Jurkat, Clone E6-1 (cell line): ENCODE measurements around the gene UBE2H.
"Not testable (repeated sequence)": the region's sequence is repeated elsewhere in the genome, so short reads cannot be mapped to it uniquely, and the experiment has no call there.

Experiments used
- DNase-seq: peaks from one replicate; pipeline ENCODE4 v3.0.0-alpha.2; 2011; ENCODE audit warnings: low read depth, low spot score
- H3K4me3 ChIP-seq: 2 replicates; pipeline ENCODE4 v1.5.1; 2011; ENCODE audit warnings: mild to moderate bottlenecking, low read length, control low read depth, moderate library complexity

UBE2H gene

DNA sequence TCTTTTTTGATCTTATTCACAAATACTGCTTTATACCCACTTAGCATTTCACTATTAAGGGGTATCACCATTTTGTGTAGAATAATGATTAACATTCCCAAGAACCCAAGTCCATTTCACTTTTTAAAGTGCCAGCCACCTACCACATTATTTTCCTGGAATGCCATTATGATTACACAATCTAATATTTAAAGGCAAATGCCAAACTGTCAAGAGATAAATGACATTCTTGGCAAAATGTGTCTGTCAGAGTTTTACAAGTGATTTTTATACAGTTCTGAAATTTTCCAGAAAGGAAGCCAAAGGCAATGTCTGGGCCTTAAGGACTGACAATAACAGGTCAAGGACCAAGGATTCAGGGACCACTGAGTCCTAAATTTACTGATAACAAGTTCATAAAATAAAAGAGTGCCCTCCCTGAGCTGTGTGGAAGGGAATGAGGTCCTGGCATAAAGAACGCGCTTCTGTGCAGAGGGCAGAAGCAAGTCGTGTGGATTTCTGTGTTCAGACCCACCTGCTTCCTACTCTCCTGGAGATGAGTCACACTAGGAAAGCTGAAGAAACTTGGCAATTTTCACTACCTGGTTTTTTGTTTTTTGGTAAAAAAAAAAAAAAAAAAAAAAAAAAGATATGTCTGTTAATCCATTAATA lies 66.5 kb downstream of the UBE2H start:
- DNase-seq: no peak

DNA sequence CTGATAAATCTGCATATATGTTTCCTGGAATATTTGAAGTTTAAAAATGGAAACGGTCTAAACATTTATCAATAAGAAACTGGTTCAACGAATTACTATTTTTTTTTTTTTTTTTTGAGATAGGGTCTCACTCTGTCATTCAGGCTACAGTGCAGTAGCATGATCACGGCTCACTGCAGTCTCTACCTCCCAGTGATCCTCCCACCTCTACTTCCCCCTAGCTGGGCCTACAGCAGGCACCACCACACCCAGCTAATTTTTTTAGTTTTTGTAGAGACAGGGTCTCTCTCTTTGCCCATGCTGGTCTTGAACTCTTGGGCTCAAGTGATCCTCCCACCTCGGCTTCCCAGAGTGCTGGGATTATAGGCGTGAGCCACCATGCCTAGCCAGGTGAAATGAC lies 68.3 kb downstream of the UBE2H start:
- DNase-seq: no peak
- no peak overlapping the region for H3K4me3 ChIP-seq

More for the DNA sequence above, 66.5 kb downstream of the UBE2H start:
- H3K4me3 ChIP-seq: no peak overlapping the region

DNA sequence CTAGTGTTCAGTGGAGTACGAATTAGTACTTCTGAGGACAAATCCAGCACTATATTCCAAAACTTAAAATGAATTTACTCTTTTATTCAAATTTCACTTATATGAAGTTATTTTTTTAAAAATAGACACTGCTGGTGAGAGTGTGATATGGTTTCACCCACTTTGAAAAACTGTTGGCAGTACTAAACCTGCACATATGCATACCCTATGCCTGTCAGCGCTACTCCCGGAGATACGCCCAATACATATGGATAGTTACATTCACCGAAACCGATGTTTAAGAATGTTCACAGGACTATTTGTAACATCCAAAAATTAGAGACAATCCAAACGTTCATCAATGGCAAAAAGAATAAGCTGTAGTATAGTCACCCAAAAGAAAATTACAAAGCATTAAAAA lies 69.6 kb downstream of the UBE2H start:
- DNase-seq: no peak
- H3K4me3 ChIP-seq: no peak overlapping the region

DNA sequence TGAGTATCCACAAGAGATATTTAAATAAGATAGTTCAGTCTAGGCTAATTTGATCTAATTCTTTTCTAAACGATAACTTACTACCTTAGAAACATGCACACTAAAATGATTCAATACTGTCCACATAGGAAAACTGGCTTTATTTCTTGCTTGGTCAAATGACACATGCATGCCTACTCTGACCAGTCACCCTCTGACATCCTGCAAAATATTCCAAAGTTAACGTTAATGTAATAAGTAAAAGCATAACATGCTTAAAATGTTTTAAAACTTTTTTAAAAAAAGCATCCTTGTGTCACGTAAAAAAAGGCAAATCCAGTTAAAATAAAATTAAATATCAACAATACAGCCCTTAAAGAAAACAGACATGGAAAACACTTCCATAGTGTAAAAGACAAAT lies 70.2 kb downstream of the UBE2H start:
- no peak for DNase-seq

DNA sequence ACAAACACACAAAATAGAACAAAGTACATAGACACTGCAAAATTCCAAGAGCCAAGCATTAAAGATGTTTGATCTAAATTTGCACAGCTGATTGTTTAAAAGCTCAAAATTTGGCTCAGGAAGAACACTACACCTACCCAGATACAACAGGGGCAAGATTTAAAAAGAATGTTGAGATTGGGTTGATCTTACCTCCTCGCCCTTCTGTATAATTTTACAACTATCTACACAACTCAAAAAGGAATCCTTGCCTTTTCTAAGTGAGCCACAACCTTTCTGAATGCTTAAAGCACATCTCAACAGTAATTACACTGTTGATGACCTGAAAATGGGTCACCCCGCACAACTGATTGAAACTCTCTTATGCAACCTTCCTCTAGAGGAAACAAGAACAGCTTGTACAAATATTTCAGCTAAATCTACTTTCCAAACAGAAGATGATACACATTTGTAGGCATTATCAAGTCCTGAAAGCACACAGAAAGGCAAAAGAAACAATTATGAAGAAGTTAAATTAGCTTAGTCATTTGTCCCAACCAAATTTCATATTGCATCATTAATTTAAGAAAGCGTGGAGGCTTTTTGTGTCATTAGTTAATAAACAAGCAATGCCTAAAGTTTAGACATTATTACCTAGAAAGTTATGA lies 75.5 kb downstream of the UBE2H start:
- no peak for DNase-seq

More for the DNA sequence above, 70.2 kb downstream of the UBE2H start:
- H3K4me3 ChIP-seq: no peak overlapping the region

DNA sequence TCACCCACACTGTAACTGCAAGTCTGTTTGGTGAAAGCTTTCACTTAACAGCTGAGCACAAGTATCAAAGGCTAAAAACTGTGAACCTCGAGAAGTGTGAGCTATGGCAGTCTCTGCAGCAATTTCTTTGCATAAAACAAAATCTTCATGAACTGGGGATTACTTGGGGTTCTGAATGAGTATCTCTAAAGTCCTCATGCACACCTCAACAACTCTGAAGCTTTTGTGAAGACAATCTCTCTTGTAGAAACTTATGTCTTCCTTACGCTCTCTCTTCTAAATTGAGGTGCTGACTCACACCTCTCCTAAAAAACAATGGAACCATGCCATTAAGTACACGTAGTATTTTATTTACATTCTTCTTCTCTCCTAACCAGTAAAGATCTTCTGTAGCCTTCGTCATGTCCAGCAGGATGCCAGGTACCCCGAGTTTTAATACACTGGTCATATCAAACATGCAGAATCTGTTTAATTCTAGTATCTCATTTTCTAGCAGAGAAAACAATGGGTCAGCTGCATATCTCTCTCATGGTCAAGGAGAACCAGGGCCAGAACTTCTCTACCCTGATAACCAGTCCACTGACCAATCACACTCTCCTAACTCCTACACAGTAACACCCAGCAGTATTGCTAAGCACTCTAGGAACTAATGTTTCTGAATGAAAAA lies 76.9 kb downstream of the UBE2H start:
- DNase-seq: no peak

More for the DNA sequence above, 75.5 kb downstream of the UBE2H start:
- no peak overlapping the region for H3K4me3 ChIP-seq

DNA sequence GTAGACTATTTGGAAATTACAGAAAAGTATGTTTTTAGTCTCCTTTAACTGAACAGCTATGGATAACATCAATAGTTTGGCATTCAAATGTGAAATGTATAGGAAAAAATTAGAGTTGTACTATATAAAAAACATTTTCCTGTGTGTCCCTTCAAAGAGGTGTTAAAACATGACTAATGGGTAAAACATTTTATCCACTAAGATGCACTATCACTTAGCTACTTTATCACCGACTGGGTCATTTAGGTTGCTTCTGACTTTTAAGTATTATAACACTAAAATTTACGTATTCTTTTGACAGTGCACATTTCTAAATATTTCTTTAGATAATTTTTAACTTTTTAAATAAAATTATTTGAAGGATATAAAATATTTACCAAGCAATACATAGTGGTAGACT lies 77.6 kb downstream of the UBE2H start:
- DNase-seq: no peak
- H3K4me3 ChIP-seq: no peak overlapping the region

More for the DNA sequence above, 76.9 kb downstream of the UBE2H start:
- no peak overlapping the region for H3K4me3 ChIP-seq

DNA sequence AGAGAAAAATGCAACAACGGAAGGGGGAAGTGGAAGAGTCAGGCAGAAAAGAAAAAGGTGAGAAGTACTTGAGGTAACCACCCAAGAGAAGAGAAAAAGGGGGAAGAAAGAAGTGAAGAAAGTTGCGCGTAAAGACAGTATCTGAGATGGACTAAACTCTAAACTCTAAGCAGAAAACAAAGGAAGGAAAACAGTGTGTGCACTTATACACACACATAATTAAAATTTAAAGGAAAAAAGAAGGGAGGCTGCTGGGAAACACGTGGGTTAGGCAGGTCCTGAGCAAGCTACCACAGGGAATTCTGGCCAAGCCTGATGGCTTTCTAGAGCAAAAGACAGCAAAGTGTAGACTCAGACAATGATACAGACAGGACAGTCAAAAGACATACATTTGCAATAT lies 78.0 kb downstream of the UBE2H start:
- H3K4me3 ChIP-seq: no peak overlapping the region

DNA sequence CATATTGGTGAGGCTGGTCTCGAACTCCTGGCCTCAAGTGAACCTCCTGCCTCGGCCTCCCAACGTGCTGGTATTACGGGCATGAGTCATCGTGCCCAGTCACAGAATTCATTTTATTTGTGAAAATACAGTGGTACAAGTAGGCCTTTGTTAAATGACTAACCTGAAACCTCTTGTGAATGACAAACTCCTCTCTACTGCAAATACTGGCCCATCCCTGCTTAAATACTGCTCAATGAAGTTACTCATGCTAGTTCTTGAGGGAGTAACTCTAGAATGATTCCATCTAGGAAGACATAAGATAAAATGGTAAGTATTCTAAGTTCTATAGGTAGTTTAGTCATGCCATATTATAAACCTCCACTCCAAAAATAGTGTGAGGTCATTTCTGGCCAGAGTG lies 80.7 kb downstream of the UBE2H start:
- H3K4me3 ChIP-seq: no peak overlapping the region
- no peak for DNase-seq

More for the DNA sequence above, 78.0 kb downstream of the UBE2H start:
- DNase-seq: no peak

DNA sequence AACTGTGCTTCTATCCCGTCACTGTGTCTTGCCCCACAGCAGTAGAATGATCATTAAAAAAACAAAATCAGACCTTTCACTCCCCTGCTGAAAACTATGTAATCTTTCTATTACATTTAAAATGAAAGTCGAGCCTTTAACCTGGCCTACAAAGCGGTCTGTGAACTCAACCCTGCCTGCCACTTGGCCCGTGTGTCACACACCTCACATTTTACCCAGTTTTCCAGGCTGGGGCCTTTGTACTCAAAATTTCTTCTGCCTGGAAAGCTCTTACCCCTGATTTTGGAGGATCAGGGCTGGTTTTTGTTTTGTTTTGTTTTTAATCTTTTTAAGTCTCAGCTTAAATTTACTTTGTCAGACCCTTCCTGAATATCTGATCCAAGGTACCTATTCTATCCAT lies 82.1 kb downstream of the UBE2H start:
- no peak overlapping the region for H3K4me3 ChIP-seq
- no peak for DNase-seq

DNA sequence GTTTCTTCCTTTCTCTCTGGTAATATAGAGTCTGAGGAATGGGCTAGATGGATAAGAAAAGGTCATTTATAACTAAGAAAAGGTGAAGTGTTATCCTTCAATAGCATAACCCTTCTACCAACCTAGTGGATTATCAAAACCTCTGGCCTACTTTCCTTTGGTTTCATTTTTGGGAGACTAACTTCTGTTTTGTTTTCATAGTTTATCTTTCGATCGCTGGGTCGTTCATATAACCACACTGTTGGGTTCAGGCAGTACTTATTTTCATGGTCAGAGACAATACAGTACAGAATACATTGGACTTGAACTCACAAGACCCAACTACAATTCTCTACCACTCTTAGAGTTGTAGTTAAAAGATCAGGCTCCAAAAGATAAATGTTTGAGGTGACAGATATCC lies 86.5 kb downstream of the UBE2H start:
- no peak overlapping the region for H3K4me3 ChIP-seq
- no peak for DNase-seq

DNA sequence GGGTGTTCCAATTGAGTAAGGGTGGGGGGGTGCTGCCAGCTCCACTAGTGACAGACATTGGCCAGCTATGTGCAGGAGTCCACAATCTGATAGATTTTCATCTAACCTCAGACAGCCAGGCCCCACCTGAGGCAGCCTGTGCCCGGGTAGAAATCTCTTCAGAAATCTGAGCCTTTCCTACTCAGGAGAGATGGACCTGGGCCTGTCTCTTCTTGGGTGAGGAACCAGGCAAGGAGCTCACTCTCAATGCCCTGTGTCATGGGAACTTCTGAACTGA lies 86.9 kb downstream of the UBE2H start:
- no peak for DNase-seq
- no peak overlapping the region for H3K4me3 ChIP-seq

DNA sequence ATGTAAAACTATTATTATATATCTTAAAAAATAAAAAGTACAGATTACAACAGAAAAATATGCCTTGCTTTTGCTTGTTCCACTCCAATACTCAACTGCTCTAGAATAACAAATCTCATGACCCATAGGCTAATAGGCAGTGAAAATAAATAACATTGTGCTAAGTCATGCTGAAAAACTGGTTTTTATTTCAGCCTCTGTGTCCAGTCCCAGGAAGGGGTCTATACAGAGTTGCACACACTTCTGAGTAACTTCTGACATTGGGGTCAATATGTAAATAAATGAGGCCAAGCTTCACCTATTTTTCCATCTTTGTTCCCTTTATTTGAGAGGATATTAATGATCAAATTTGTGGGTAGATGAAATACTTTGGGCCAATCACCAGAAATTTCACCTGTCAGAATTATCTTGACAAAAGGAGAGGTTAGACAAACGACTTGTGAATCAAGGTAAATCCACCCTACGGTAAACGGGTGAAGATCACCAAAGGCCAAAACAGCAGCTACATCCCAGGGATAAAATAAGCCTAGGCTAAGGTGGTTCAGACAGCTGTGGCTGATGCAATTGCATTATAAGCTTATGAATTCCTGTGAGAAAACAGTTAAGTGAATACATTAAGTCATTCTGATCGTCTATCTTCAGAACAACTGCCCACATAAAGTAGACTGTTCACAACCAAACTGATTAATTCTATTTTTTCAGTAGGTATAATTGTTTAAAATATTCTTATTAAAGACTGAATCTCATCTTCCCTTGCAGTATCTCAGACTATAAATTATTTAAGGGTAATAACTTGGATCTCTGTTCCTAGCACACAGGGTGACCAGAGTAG lies 87.5 kb downstream of the UBE2H start:
- DNase-seq: no peak
- H3K4me3 ChIP-seq: no peak overlapping the region

DNA sequence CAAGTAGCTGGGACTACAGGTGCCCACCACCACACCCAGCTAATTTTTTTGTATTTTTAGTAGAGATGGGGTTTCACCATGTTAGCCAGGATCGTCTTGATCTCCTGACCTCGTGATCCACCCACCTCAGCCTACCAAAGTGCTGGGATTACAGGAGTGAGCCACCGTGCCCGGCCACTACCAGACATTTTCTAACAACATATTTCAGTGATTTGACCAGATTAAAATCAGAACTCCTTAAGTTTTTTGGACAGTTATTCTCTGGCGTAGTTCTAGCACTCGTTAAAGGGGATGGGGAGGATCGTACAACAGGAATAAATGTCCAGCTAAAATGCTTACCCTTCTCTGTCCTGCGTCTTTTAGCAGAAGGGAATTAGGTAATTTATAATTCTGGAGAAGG lies 88.1 kb downstream of the UBE2H start:
- DNase-seq, H3K4me3 ChIP-seq: not testable (repeated sequence)

DNA sequence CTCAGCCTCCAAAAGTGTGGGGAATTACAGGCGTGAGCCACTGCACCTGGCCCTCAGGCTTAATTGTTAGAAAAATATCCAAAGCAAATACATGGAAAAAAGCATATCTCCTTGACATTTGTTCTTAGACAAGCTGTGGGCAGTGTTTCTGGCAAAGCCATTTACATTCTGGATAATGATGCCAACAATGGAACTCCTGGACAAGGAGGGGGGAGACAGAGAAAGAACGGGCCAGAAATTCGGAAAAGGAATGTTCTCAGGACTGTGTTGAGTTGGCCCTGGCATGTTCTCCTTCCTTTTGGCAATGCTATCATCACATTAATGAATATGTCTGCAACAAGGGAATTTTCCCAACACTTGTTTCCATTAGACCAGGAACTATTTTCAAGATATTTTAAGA lies 88.7 kb downstream of the UBE2H start:
- no peak for DNase-seq
- no peak overlapping the region for H3K4me3 ChIP-seq

DNA sequence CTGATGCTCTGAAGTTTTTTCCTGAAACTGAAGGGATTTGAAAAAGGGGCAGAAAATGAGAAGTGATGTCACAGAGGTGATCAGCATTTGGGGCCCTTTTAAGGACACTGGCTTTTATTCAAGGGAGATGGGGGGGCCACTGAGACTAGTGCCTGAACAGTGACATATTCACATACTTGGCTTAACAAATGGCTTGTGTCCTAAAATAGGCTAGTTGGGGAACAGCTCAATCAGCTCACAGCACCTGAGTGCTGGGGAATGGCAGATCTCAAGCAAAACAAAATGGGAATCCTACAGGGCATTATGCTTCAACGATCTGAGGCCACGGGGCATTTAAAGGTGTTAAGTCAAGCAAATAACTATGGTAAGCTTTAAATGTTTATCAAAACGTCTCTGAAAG lies 90.1 kb downstream of the UBE2H start:
- H3K4me3 ChIP-seq: no peak overlapping the region
- no peak for DNase-seq

DNA sequence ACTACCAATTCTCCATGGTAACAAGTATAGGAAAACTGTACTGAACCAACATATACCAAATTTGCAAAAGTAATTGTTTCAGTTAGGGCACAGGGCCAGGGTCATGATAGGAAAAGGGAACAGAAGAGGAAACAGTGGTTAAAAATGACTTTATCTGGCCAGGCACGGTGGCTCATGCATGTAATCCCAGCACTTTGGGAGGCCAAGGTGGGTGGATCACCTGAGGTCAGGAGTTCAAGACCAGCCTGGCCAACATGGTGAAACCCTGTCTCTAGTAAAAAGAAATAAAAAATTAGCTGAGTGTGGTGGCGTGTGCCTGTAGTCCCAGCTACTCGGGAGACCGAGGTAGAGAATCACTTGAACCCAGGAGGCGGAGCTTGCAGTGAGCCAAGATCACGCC lies 92.0 kb downstream of the UBE2H start:
- not testable (repeated sequence) for DNase-seq, H3K4me3 ChIP-seq

DNA sequence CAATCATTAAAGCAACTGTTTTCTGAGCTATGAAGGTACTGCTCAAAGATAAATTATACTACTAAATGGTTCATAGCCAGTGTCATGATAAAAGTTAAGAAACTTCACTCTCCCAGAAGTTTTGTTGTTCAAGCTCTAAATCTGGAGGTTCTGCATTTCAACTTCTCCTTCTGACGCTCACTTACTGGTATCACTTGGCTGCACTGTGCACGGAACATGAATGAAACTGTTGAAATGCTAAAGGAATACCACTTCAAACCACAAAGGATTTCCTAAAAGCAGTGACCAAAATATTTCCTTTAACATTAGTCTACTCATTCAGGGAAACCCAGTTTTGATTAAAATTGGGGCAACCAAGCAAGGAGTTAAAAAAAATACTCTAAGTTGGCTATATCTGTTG lies 93.6 kb downstream of the UBE2H start:
- H3K4me3 ChIP-seq: no peak overlapping the region
- DNase-seq: no peak

DNA sequence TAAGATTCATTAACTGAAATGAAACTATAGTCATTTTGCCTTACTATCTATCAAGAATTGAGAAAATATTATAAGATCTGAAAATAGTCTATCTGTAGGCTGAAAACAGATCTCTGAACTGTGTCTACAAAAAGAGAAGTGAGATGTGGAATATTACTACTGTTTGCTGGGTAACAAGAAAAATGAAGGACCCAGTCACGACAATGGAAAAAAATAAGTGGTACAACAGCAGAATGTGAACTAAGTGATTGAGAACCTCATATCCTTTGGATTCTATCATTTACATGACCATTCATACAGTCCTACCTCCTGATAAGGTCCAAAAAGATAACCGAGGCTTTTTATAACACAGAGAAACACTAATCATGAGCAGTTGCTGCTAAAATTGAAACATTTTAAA lies 94.3 kb downstream of the UBE2H start:
- no peak overlapping the region for H3K4me3 ChIP-seq
- no peak for DNase-seq

DNA sequence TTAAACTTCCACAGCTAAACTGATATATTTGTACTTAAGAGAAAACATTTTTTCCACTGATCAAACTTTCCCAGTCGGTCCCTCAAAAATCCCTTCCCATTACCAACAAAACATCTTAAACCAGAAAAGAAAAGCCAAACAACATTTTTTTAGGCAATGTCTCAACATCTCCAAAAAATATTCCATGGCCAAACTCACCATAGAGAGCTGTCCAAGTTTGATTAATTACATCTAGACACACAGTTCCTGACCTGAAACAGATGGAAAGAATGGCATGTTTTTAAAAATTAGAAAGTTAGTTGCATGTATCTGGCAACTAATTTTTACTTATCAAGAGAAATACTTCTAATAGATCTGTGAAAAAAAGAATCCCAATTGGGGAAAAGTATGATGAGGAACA lies 95.4 kb downstream of the UBE2H start:
- no peak overlapping the region for H3K4me3 ChIP-seq
- no peak for DNase-seq
